Calu3 (cell line): ENCODE measurements around the gene FAM131B. TPM values are rescaled to one million over a fixed set of nuclear protein-coding genes. Genes with fewer than 3 reads are reported as not detected.
A peak's percentile ranks its signal among the peaks of the same experiment; 100 is the strongest.

Experiments
- Bru-seq: library from RNA; stranded (reverse); fragments of 400-500 nt; gene quantifications from one replicate; lab custom pipeline; 2021; lab: Mats Ljungman, UMichigan
- BruChase-seq, 2 experiments: library from RNA; stranded (reverse); fragments of 400-500 nt; gene quantifications; one replicate each; lab custom pipeline; 2021; lab: Mats Ljungman, UMichigan
- BruUV-seq: library from RNA; stranded (reverse); fragments of 400-500 nt; replicated peaks from 2 replicates; lab custom pipeline; 2021; lab: Mats Ljungman, UMichigan
- CTCF ChIA-PET: fragments of 300-600 bp; sonication (Branson Sonifier 250); formaldehyde crosslinking; loops from one replicate; lab custom pipeline; 2022; ENCODE audit warnings: antibody characterized with exemption; lab: Charles Lee
- DNase-seq: peaks from one replicate; pipeline ENCODE4 v3.0.0; 2022
- H3K27ac Mint-ChIP-seq: one replicate; pipeline ENCODE4 v1.8.0; 2022; ENCODE audit warnings: mixed read lengths; ENCODE audit not compliant: unreplicated experiment
- H3K27me3 Mint-ChIP-seq: one replicate; pipeline ENCODE4 v1.8.0; 2022; ENCODE audit warnings: mixed read lengths; ENCODE audit not compliant: unreplicated experiment
- H3K36me3 Mint-ChIP-seq: one replicate; pipeline ENCODE4 v1.8.0; 2022; ENCODE audit warnings: mild to moderate bottlenecking, moderate library complexity, mixed read lengths; ENCODE audit not compliant: insufficient read depth, unreplicated experiment
- H3K4me1 Mint-ChIP-seq: one replicate; pipeline ENCODE4 v1.8.0; 2022; ENCODE audit warnings: mild to moderate bottlenecking, low read depth, mixed read lengths; ENCODE audit not compliant: unreplicated experiment
- H3K4me3 Mint-ChIP-seq: one replicate; pipeline ENCODE4 v1.8.0; 2022; ENCODE audit warnings: mild to moderate bottlenecking, low read depth, moderate library complexity, mixed read lengths; ENCODE audit not compliant: unreplicated experiment
- H3K9me3 Mint-ChIP-seq: one replicate; pipeline ENCODE4 v1.8.0; 2022; ENCODE audit warnings: low read depth, mixed read lengths; ENCODE audit not compliant: unreplicated experiment
- intact Hi-C: fragments of 100-400 bp; cut with micrococcal nuclease; formaldehyde crosslinking; loops from one replicate; pipeline ENCODE4 v1.10.0; 2022; ENCODE audit not compliant: unreplicated experiment
- long read RNA-seq: library from polyadenylated mRNA; stranded (forward); transcript quantifications from one replicate; pipeline ENCODE4 v2.0.0, GENCODE V29; 2022
- total RNA-seq: library from RNA; stranded (reverse); gene quantifications from 2 replicates; pipeline ENCODE4 v1.2.3, GENCODE V29; 2022
- TF ChIP-seq, protein P1 (sequence below): fragments of 200-600 bp; IDR thresholded peaks from one replicate; pipeline ENCODE4 v1.8.0; 2022; ENCODE audit warnings: antibody characterized with exemption; ENCODE audit not compliant: unreplicated experiment

FAM131B gene
- 0.19 and 1.2 TPM in 2 replicates for total RNA-seq
- Bru-seq, nascent RNA, result percentile 15 among the genes with signal in this experiment
- percentile 13 among the genes with signal in this experiment for BruChase-seq, experiment 1, labeled RNA remaining after a 6-hour chase
- BruChase-seq, experiment 2, labeled RNA remaining after a 2-hour chase, result percentile 19 among the genes with signal in this experiment
- long read RNA-seq, partial matches to known transcripts, result 0 of 1 reads
- long read RNA-seq, other reads (novel, unspliced or antisense), result 1 of 1 reads

DNA sequence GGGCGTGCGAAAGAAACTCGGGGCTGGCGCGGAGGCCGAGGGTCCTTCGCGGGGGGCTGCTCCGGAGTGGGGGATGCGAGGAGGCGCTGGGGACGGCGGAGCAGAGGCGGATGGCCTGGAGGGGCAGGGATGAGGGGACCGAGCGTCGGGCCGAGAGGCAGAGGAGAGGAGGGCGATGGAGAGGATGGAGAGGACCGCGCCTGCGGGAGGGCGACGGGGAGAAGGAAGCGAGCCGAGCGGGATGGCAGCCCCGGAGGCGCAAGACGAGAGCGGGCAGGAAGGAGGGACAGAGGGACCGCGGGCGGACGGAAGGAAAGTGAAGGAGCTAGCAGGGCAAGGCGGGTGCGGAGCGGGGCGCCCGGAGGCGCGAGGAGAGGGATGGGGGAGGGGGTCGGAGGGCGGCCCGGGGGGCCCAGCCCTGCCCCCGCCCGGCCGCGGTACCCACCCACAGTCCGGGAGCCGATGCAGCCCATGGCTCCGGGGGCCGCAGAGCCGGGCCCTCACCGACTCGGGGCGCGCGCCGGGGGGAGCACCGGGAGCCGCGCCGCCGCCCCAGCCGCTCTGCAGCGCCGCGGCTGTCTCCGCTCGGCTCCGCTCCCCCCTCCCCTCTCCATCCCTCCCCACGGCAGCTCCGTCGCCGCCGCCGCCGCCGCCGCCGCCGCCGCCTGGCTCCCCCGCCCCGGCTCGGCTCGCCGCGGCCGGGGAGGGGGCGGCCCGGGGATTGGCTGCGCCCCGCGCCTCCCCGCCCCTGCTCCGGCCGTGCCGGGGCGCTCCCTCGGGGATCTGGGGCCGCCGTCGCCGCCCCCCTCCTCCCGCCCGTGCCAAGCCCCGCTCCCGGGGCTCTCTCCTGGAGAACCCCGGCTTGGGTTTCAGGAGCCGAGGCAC, at the start of gene FAM131B:
FAM131B (minus strand) TSS at position 583 of the 885 bp plus-strand sequence; CDS start at position 473, 110 bp downstream.
- no peak for DNase-seq
- TF ChIP-seq, protein P1, sequence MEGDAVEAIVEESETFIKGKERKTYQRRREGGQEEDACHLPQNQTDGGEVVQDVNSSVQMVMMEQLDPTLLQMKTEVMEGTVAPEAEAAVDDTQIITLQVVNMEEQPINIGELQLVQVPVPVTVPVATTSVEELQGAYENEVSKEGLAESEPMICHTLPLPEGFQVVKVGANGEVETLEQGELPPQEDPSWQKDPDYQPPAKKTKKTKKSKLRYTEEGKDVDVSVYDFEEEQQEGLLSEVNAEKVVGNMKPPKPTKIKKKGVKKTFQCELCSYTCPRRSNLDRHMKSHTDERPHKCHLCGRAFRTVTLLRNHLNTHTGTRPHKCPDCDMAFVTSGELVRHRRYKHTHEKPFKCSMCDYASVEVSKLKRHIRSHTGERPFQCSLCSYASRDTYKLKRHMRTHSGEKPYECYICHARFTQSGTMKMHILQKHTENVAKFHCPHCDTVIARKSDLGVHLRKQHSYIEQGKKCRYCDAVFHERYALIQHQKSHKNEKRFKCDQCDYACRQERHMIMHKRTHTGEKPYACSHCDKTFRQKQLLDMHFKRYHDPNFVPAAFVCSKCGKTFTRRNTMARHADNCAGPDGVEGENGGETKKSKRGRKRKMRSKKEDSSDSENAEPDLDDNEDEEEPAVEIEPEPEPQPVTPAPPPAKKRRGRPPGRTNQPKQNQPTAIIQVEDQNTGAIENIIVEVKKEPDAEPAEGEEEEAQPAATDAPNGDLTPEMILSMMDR, result no peak
- peaks cover 82% of the 10 kb centered on the region for H3K27me3 Mint-ChIP-seq
- H3K9me3 Mint-ChIP-seq, result no peaks in the 10 kb centered on the region
- intact Hi-C loops, result no loop called here
- H3K27ac Mint-ChIP-seq, result no peak within 1 kb of the TSS
- peak within 1 kb of the TSS; percentile 79 for H3K4me3 Mint-ChIP-seq
- CTCF ChIA-PET, result no interaction called here
- H3K36me3 Mint-ChIP-seq, result peaks cover 11% of the 10 kb centered on the region
- peaks cover 11% of the 10 kb centered on the region for H3K4me1 Mint-ChIP-seq
- BruUV-seq, result no TSS peak

DNA sequence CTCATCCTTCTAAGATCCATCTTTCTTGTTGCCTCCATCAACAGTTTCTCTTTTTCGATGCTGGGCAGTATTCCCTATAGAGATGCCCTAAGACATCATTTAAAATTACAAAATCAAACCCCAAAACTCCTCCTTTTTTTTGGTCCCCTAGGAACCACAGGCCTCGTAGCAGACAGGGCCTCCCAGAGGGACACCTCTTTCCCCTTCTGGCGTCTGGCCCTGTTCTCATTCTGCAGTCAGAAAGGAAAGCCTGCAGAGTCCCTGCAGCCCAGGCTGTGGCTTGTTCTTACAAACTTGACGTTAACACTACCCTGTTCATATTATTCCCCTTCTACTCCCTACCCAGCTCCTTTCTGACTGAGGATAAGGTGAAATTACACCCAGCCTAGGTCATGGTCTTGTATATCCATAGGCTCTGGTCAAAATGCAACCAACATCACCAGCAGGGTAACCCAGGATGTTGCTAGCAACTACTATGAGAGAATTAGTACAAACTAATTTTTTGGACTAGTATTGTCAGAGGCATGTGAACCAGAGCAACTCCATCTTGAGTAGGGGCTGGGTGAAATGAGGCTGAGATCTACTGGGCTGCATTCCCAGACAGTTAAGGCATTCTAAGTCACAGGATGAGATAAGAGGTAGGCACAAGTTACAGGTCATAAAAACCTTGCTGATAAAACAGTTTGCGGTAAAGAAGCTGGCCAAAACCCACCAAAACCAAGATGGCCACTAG, 49.6 kb upstream of the FAM131B start:
- no peak for DNase-seq
- Mint-ChIP-seq H3K27me3 (no peaks in the 10 kb centered on the region), H3K9me3 (no peaks in the 10 kb centered on the region), H3K36me3 (peaks cover 18% of the 10 kb centered on the region), H3K4me1 (peaks cover 38% of the 10 kb centered on the region), H3K4me3 (no peak overlapping the region), H3K27ac (no peak overlapping the region)
- intact Hi-C loops, result no loop called here
- CTCF ChIA-PET, result no interaction called here
- no TSS peak for BruUV-seq
- TF ChIP-seq, protein P1, result no peak

DNA sequence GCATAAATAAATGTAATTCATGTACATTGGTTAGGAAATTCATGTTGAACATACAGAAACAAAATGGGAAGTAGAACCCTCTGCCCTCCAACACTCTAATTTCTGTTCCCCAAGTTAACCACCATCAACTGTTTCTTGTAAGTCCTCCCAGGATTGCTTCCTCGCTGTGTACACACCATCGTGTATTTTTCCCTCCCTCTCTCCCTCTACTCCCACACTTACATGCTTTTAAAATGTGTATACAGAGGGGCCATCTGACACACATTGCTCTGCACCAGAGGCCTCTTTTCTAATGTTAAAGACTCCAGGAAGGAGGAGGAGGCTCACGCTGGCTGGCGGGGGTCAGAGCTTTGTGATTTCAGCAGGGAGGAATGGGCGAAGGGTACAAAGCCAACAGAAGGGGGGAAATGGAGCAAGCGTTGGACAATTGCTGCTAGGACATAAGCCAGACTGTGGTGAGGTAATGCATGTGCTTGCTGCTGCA, 48.0 kb upstream of the FAM131B start:
- CTCF ChIA-PET, result no interaction called here
- Mint-ChIP-seq H3K9me3 (no peaks in the 10 kb centered on the region), H3K36me3 (peaks cover 18% of the 10 kb centered on the region), H3K27me3 (no peaks in the 10 kb centered on the region), H3K27ac (no peak overlapping the region), H3K4me3 (no peak overlapping the region), H3K4me1 (peaks cover 32% of the 10 kb centered on the region)
- no peak for DNase-seq
- no TSS peak for BruUV-seq
- TF ChIP-seq, protein P1, result no peak
- intact Hi-C loops, result no loop called here
